HEK293 (cell line): ENCODE results near the gene DDR2.

Experiments used
- ATF2 ChIP-seq: fragments of 450-650 bp; formaldehyde crosslinking; IDR thresholded peaks from 2 replicates; pipeline ENCODE4 v1.5.1; 2016; ENCODE audit warnings: missing biosample characterization, missing genetic modification characterization, low read depth
- GLI4 ChIP-seq: fragments of 450-650 bp; formaldehyde crosslinking; IDR thresholded peaks from 2 replicates; pipeline ENCODE4 v1.5.1; 2016; ENCODE audit warnings: missing biosample characterization, missing genetic modification characterization
- ZBTB7A ChIP-seq: fragments of 450-650 bp; formaldehyde crosslinking; IDR thresholded peaks from 2 replicates; pipeline ENCODE4 v1.5.1; 2016; ENCODE audit warnings: low read depth, missing biosample characterization, missing genetic modification characterization
- ZNF585B ChIP-seq: fragments of 450-650 bp; formaldehyde crosslinking; IDR thresholded peaks from 2 replicates; pipeline ENCODE4 v1.5.1; 2016; ENCODE audit warnings: missing biosample characterization, missing genetic modification characterization
- ZNF707 ChIP-seq: fragments of 450-650 bp; formaldehyde crosslinking; IDR thresholded peaks from 2 replicates; pipeline ENCODE4 v1.5.1; 2016; ENCODE audit warnings: missing biosample characterization, missing genetic modification characterization

GRCh38 chr1:162587761-162588260, 44.5 kb upstream of the DDR2 start:
- TF ChIP-seq ZNF707 (tag by site-specific recombination) = no peak
- no peak for TF ChIP-seq ZNF585B (tag by site-specific recombination)
- no peak for TF ChIP-seq ZBTB7A (tag by site-specific recombination)
- TF ChIP-seq ATF2 (tag by site-specific recombination) = no peak
- TF ChIP-seq GLI4 = no peak
